SKM-1 treated with dmso at 0.1 percent for 144 hours (cell line): ENCODE results near the gene TSSK2.

ENCODE experiments used
- DNase-seq: peaks from one replicate; lab custom pipeline; 2025; ENCODE audit not compliant: unreplicated experiment; lab: John Stamatoyannopoulos, UW

The TSSK2 gene

DNA sequence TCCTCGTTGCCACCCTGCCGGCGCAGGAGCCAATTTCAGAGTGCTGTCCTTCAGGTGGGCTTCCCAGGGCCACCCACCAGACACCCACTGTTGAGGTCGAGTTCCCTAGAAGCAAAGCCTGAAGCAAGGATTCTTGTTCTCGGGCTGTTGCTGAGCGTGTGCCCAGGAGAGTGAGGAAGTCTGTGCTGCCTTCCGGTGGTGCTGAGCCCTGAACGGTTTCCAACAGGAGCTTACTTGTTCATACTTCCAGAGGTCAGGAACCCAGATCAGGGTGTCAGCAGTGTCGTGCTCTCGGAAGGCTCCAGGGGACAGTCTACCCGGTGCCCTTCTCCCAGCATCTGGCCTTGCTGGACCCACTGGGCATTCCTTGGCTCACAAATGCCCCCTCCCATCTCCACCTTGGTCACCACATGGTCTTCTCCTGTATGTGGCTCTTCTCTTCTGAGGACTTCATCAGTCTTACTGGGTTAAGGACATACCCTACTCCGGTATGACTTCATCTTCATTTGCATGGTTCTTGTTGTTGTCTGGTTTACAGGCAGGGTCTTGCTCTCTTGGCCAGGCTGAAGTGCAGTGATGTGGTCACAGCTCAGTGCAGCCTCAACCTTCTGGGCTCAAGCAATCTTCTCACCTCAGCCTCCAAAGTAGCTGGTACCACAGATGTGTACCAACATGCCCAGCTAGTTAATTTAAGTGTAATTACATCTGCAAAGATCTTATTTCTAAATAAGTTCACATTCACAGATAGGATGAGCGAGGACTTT is 36.2 kb downstream of the TSSK2 start:
- DNase-seq = no peak

DNA sequence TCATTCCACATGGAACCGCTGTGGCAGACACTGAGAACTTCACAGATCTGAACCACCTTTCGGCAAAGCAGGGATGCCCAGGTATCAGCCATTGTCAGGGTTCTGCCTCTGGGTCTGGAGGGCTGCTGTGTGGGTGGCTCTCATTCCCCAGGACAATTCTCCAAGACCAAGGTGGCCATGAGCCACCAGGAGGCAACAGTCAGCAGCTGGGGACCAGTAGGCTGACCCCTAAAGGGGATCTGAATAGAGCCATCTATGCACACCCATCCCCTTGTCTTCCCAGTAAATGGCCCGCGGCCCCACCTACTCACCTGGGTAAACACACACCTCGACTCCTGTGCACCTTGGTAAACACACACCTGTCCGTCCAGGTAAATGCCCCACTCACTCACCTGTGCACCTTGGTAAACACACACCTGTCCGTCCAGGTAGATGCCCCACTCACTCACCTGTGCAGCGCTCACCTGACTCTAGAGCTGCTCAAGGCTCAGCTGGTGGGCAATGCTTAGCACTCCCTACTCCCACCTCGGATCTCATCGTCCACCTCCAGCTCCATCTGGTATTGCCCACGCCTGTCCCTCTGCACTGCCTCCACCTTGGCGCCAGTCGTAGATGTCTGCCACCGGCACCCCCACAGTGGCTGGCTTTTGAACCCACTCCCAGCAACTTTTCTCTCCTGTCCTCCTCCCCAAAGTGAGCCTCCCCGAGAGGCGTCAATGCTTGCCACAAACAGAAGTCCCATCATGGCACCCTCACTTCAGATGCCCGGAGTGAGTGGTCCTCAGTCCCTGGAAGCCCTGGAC is 37.2 kb downstream of the TSSK2 start:
- DNase-seq = no peak

DNA sequence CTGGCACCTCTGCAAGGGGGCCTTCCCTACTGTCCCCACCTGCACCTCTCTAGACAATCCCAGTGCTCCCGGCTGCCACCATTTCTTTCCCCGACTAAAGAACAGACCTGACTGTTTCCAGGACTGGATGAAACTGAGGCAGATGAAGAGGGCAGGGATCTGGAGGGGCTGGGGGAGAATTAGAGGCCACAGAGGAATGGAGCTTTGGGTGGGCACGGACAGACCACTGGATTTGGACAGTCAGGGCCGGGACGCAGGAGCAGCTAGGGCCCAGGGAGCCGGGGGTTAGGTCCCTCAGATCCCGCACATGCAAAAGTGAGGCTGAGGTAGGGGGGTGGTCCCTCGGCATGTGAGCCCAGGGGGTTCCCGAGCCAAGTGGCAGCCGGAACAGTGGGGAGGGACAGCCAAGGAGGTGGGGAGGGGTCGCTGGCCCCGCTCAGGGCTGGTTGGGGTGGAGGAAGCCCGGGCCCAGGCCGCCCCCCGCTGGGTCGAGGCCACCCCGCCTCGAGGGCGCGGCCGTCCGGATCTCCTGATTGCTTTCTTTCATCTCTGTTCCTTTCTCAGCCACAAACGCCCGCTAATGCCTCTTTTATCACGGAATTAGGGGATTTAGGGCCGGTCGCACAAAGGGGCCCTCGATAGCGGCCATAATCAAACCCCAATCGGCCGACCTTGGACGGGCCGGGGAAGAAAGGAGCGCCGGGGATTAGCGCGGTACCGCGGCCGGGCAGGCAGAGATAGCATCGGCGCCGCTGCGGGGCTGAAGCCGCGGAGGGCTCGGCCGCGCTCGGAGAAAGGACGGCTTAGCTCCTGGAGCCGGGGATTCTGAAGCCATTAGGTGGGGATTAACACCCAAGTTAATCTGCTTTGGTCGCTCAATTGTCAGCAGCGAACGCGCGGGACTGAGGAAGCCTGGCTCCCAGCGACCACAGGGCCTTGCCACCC is 38.2 kb downstream of the TSSK2 start:
- no peak for DNase-seq

DNA sequence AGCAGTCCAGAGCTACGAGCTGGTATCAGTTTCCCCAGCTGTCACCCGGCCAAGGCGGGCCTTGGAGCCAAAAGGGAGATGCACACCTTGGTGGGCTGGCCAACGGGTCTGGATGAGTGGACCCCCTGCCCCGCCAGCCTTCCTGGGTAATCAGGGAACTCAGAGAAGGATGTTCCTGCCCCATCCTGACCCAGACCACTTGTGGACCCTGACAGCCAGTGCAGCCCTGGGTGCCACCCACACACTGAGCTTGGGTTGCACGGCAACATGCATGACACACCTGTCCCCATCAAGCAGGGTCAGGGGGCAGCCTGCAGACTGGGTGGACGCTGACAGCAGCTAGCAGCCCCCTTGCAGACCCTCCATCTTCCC is 38.8 kb downstream of the TSSK2 start:
- no peak for DNase-seq

DNA sequence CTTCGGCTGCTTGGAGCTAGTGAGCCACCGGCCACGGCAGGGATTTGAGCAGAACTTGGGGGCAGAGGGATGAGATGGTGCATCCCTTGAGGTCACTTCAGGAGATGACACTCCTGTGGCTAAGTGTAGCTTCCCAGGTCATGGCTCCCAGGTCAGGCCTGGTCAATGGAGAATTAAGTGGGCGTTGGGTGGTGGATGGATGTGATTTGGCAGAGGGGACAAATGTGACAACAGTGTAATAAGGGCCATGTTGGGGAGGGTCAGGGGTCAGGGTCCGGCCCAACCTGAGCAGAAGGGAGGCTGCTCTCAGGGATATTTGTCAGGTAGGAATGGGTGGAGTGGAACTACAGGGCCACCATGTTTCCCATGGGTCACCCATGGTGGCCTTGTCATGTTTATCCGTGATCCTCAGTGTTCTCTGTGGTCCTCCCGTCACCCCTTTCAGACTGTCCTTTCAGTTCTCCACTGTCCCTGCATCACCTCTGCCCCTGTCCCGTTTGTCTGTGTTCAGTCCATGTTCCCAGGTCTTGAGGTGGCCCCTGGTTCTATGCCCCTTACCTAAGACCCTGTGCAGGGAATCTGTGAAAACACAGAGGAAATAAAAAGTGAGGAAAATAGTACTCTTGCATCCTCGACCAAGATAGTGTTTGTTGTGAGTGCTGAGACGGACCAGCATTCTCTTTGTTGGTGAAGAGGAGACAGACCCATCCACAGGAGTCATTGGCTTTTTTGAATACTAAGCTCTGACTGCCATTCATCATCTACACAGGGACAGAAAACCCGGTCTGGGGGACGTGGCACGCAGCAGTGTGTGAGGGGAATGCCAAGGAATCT is 41.3 kb downstream of the TSSK2 start:
- DNase-seq = no peak

DNA sequence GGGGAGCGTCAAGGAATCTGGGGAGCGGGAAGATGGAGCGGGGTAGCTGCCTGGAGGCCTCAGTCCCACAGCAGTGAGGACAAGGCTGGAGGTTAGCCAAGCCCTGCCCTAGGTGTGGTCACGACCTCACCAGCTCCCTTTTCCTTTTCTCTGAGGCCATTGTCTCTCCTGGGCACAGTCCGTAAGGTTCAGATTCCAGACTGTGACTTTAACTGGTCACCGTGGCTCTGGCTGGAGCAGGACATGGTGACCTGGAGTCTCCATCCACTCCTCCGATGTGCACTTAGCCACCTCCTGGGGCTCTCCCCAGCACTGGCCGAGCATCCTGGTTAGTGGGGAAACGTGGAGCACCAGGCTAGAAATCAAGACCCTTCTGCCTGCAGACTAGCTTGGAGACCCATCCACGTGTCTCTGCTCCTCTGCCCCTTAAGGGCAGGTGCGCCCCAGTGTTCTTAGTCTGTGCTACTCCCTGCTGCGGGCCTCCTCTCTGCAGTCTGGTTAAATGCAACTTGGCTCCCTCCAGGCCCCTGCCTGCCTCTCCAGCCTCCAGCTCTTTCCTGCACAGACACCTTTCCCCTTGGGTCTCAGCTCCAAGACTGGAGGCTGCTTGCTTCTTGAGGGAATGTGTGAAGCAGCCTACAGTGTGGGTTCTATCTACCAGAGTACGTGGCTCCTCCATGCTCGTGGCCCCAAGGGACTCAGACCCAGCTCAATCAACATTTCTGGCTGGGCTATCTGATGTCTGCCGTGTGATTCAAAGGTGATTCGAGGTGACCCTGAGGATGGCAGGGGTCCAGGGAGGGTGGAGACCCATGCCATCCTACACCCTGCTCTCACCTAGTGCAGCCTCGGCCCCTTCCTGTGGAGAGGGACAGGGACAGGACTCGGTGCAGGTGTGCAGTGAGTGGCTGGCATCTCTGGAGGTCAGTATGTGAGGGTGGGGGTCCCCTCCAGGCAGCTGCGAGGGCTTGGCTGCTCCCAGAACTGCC is 42.2 kb downstream of the TSSK2 start:
- no peak for DNase-seq

DNA sequence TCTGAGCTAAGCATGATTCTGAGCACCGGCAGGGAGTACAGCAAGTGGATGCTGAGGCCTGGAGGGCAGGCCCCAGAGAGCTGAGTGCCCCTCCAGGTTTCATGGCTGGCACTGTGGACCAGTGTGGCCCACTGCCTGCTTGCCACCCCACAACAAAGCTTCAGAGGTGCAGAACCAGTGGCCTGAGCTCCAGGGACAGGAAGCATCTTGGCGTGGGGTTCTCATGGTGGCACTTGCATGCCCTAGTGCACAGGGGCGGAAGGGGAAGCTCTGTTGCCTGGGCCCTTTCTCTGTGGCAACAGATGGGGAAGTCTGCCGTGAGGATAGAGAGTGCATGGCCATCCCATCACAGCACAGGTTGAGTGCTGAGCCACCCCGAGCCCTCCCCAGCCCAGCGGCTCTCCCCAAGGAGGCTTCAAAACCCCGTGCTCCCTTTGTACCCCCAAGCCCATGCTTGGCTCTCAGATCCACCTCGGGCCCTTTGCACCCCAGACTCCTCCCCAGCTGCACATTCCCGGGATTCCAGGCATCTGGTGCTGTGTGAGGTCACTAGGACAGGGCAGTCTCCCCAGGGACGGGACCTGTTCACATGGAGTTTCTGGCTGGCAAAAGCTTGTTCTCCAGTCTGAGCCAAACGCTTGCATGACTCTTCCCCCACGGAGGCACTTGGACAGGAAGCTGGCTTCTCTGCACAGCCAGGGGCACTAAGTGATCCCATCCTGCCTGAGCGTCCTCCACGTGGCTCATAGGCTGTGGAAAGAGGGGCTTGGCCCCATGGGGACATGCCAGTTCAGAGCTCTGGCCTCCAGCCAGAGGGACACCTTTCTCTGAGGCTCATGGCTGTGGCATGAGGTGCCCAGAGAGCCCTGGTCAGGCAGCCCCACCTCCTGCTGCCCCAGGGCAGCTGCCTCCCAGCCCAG is 43.3 kb downstream of the TSSK2 start:
- DNase-seq = peak; percentile 34

DNA sequence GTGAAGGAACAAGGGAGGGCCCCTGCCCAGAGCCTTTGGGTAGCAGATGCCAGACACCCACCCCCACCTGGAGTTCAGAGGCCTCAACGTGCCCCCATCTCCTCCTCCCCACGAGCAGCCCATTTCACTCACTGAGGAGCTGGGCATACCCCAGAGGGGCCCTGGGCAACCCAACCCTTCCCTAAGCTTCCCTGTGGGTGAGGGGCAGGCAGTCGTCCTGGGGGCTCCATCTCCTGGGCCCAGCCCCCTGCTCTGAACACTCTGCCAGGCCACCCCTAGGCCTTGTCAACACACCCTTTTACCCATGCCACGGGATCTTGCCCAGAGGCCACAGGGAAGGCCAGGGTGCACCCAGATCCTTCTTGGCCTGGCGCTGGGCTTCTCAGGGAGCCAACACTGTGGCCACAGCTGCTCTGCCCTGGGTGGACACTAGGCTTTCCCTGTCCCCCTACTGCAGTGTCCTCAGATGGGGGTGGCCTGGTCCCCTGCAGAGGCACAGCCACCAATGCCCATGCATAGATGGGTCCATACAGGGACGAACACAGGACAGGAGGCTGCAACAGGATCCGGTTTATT is 44.0 kb downstream of the TSSK2 start:
- DNase-seq = no peak

DNA sequence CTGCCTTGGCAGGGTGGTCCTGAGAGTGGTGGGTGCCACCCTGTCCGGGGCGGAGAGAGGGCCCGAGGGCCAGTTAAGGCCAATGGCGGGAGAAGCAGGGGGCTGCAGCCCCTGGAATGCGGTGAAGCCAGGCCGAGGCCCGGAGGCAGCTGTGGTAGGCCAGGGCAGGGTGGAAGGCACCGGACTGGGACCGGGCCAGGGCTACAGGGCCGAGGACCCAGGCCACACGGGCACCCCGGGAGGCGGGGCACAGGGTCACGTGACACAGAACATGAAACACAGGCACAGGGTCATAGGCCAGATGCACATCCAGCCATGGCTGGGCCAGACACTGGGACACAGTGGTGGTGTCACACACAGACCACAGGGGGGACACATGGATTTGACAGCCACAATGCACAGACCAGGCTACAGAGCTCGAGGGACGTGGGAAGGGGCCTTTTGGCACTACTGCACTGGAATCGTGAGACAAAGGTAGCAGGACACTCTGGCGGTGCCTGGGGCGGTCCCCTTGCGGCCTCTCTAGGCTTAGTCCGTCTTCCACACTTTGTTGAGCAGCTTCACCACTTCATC is 44.6 kb downstream of the TSSK2 start:
- DNase-seq = no peak

DNA sequence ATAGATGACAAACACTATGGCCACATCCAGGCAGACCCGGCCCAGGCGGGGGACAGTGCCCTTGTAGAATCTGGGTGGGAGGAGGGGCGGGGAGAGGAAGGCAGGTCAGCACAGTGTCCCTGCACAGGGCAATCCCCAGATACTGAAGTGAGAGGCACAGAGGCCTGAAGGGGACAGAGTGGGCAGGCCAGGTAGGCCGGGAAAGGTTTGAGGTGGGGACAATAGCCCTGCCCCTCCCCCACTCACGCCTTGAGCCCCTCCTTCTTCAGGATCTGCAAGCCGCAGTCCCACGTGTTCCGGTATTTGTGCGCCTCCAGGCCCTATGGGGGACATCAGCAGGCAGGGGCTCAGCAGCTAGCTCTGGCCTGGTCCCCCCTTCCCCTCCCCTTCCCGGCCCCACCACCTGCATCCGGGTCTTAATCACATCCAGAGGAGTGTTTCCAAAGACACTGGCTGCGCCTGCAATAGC is 45.1 kb downstream of the TSSK2 start:
- no peak for DNase-seq

DNA sequence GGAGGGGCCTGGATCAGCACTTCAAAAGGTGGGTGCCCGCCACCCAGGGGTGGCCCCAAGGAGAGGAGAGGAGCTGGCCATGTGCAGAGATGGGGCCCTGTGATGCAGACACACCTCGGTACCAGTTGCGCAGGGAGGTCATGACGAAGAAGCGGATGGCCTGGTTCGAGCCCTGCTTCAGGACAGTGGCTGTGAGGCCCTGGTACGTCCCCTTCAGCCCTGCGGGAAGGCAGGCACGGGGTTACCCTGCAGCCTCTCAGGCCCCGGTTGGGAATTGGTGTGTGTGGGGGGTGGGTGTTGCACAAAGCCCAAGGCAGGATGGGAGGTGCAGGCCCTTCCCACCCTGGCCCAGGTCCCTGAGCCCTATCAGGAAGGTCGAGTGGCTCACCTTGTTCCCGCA is 45.6 kb downstream of the TSSK2 start:
- DNase-seq = no peak

DNA sequence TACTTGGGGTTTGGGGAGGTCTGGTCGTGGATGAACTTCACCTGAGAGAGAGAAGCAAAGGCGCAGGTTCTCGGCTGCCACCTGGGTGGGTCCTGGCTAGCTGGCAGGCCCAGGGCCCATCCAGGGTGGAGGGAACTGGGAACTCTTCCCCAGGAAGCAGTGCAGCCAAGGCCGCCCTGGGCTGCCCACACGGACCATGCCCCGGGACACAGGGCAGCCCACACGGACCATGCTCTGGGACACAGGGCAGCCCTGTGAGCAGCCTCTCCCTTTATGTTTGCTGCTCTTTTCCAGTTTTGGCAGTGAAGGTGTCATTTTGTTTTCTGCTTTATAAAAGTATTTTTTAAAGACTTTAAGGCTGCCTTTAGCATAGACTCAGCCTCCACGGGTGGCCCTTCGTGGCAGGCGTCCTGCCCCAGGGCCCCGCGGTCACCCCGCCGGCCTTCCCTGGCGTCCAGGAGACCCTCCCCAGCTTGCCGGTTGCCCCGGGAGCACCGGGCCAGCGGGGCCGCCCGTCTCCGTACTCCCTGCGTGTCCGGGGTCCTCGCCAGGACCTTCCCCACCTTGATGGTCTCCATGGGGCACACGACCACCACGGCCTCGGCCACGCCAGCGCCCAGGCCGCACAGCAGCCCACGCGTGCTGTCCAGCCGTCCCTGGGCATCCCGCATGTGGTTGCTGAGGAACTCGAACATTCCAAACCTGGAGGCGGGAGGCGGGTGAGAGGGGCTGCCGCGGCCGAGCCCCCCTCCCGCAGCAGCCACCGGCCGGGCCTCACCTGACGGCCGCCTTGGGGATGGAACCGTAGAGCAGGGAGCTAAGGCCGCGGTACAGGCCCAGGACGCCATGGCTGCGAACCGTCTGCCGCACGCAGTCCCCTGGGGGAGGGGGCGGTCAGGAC is 46.3 kb downstream of the TSSK2 start:
- DNase-seq = no peak

DNA sequence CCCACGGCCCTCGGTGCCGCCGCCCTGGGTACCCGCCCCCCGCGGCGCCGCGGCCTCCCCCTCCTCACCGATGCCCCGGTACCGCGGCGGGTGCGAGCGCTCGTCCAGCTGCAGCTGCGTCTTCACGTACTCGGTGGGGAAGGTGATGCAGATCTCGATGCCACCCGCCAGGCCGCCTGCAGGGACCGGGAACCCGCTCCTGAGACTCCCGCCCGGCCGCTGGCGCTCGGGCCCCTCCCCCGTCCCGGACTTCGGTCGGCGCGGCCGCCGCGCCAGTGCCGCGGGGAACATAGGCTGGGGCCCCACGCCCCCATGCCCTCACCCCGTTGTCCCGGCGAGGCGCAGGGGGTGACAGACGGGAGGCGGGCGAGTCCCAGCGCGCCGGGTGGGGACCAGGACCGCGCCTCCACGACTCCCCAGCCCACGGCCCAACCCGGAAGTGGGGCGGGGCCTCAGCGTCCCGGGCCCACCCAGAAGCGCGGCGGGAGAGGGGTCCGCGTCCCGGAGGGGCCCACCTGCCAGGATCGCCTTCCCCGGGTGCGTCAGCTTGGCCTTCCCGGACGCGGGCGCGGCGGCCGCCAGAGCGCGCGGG is 47.1 kb downstream of the TSSK2 start:
- DNase-seq = no peak

DNA sequence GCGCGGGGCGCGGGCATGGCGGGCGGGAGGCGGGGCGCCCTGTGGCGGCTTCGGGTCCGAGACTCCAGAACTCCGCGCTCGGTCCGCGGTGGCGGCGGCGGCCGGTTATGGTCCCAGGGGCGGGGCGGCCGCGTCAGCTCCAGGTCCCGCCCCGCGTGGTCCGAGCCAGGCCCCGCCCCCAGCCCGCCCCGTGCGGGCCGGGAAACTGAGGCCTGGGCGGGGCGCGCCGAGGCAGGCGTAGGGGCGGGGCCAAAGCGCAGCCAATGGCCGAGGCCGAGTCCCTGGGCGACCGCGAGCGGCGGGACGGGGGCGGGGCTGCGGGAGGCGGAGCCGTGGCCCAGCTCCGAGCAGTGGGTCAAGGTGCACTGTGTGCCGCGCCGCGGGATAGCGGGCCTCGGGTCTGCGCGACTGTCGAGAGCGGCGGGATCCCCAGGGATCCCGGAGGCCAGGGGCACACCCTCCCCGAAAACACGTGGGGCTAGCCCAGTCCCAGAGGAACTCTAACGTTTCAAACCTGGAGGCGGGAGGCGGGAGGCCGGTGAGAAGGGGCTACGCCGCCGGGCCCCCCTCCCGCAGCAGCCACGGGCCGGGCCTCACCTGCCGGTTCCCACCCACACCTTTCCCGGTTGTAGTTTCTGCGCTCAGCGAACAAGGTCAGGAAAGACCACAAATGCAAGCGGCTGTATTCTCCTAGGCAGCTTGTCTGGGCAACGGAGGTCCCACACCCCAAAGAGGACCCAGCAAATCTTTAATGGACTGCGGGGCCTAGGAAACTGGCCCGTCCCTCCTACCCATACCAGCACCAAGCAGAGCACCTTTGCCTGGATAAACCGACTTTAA is 47.8 kb downstream of the TSSK2 start, which contains the start of gene SLC25A1:
Gene SLC25A1 (minus strand): TSS at position 80 of the 840 bp plus-strand sequence. CDS start 63 bp downstream, at position 17.
- peak; percentile 70 for DNase-seq

DNA sequence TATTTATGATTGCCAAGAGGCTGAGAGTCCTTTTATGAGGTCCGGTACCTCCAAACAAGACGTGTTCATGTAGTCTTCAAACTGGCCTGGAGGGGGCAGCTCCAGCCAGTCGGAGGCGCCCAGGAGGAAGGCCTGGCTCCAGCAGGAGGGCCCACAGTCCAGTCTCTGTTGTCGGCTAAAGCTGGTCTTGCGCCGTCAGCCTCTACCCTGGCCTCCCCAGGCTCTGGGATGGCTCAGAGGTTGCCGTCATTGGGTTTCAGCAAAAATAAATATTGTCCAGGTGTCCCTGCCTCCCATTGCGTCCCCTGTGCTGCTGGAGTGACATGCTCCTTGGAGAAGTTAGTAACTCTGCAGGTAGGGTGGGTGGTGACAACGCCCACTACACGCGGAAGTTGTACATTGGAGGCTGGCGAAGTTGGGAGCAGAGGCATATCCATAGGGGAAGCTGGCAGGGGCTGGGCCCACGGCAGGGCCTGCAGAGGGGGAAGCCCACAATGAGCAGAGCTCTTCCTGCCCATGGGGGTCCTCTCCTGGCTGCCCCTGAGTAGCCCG is 48.5 kb downstream of the TSSK2 start:
- peak; percentile 63 for DNase-seq
